Prostate gland (tissue), 2 donors: ENCODE measurements around the gene NHSL2.
"Not testable (repeated sequence)": the region's sequence is repeated elsewhere in the genome, so short reads cannot be mapped to it uniquely, and the experiment has no call there.

Experiments used
- CTCF ChIP-seq, 4 experiments: fragments of 200-600 bp in 2 of 4; fragments of 450-650 bp in 2 of 4; sonication (generic) in 2 of 4; IDR thresholded peaks; 1 replicate in 3 of 4; 2 replicates in 1 of 4; pipeline ENCODE4 v1.5.1; 2016 to 2019; ENCODE audit warnings: antibody characterized with exemption in 4 of 4, mild to moderate bottlenecking in 2 of 4, moderate library complexity in 2 of 4
- POLR2A ChIP-seq: fragments of 450-650 bp; IDR thresholded peaks from one replicate; pipeline ENCODE4 v1.6.1; 2016; ENCODE audit warnings: antibody characterized with exemption, mild to moderate bottlenecking
- POLR2AphosphoS5 ChIP-seq: sonication (generic); formaldehyde crosslinking; IDR thresholded peaks from one replicate; pipeline ENCODE4 v1.6.1; 2017; ENCODE audit warnings: antibody characterized with exemption

GRCh38 chrX:71876841-71877240 is 33.8 kb upstream of the NHSL2 start:
- TF ChIP-seq POLR2A; CTCF (IDR thresholded peaks at IDR 0.05); POLR2AphosphoS5: not testable (repeated sequence)
